Lung (tissue), 12 donors: Measurements from ENCODE around the gene DOCK4. TPM values are rescaled to one million over a fixed set of nuclear protein-coding genes. Genes with fewer than 3 reads are reported as not detected.
A peak's percentile ranks its signal among the peaks of the same experiment; 100 is the strongest.

ENCODE experiments used
- ATAC-seq: fragments of 200-7000 bp; cut with Tn5 transposase; one replicate; pipeline ENCODE4 v1.9.1; 2020; ENCODE audit warnings: moderate number of reproducible peaks; ENCODE audit not compliant: insufficient read depth, low FRiP score
- DNase-seq, 3 donors: peaks; one replicate each; pipeline ENCODE4 v3.0.0-alpha.2; 2013 to 2017
- H3K27ac ChIP-seq, 2 donors: one replicate each; pipeline ENCODE4 v1.5.1; 2013; ENCODE audit warnings: mild to moderate bottlenecking in 2 of 2, moderate library complexity in 2 of 2, control low read depth in 1 of 2, inconsistent platforms in 1 of 2, low read depth in 1 of 2, low read length in 1 of 2
- H3K27me3 ChIP-seq, 3 donors: one replicate each; pipeline ENCODE4 v1.5.1; 2013; ENCODE audit warnings: low read length in 2 of 3; ENCODE audit not compliant: control insufficient read depth in 3 of 3, insufficient read depth in 3 of 3
- H3K36me3 ChIP-seq, 4 donors: one replicate each; pipeline ENCODE4 v1.5.1; 2013; ENCODE audit warnings: low read length in 4 of 4, mild to moderate bottlenecking in 1 of 4, moderate library complexity in 1 of 4; ENCODE audit not compliant: control insufficient read depth in 4 of 4, insufficient read depth in 4 of 4
- H3K4me1 ChIP-seq, 5 donors: one replicate each; pipeline ENCODE4 v1.5.1; 2013; ENCODE audit warnings: low read length in 5 of 5, mild to moderate bottlenecking in 2 of 5, moderate library complexity in 1 of 5; ENCODE audit not compliant: control insufficient read depth in 5 of 5, insufficient read depth in 5 of 5
- H3K4me3 ChIP-seq: one replicate; pipeline ENCODE4 v1.5.1; 2013; ENCODE audit warnings: mild to moderate bottlenecking, control low read depth, moderate library complexity
- H3K9ac ChIP-seq, 2 donors: one replicate each; pipeline ENCODE4 v1.5.1; 2013; ENCODE audit warnings: low read length in 2 of 2, control low read depth in 1 of 2; ENCODE audit not compliant: insufficient read depth in 1 of 2
- H3K9me3 ChIP-seq, 4 donors: one replicate each; pipeline ENCODE4 v1.5.1; 2013; ENCODE audit warnings: low read length in 3 of 4, mild to moderate bottlenecking in 1 of 4, moderate library complexity in 1 of 4; ENCODE audit not compliant: control insufficient read depth in 4 of 4, insufficient read depth in 3 of 4
- CTCF ChIP-seq: IDR thresholded peaks from 2 replicates; pipeline ENCODE4 v1.5.1; 2012; ENCODE audit warnings: mild to moderate bottlenecking; ENCODE audit errors: control extremely low read depth, extremely low read depth
- WGBS, 2 donors: extraction: QIAGEN DNeasy Blood & Tissue Kit; methylation state at CpG; one replicate each; pipeline ENCODE4 v1.1.7; 2013; 5-methylcytosine and 5-hydroxymethylcytosine counted together
- polyA plus RNA-seq, 2 donors: library from polyadenylated mRNA; stranded (reverse); fragments of 200-250 nt; gene quantifications; one replicate each; pipeline ENCODE4 v1.2.1, GENCODE V29; 2013
- total RNA-seq, 2 donors: library from RNA; depleted of rRNA in 1 of 2; stranded (reverse); fragments of >200 nt in 1 of 2; gene quantifications; one replicate each; pipeline ENCODE4 v1.2.1, GENCODE V29; 2014 to 2021
- donor health status: control.
- donor health status: control.
- donor health status: Bipolar disorder and iron deficiency.
- donor health status: healthy.
- donor health status: DM: yes; HTN: yes; CAD: no.

DOCK4 gene
- total and polyA plus RNA-seq, 4 donors = 18.7 to 163 (median 40.3) TPM

- no peaks in the 10 kb centered on the region for H3K9me3 ChIP-seq
- no peak for ATAC-seq
- WGBS, 2 donors = 64 to 68% methylated on average over 9 of the region's 9 CpGs
- H3K36me3 ChIP-seq = peaks cover 10 to 16% (median 13%) of the 10 kb centered on the region in 4 donors
- no peak overlapping the region for H3K9ac ChIP-seq
- peak in 1 of 3 donors; percentile 26 for DNase-seq
- no peak overlapping the region for H3K27ac ChIP-seq
- H3K27me3 ChIP-seq = no peaks in the 10 kb centered on the region
- no peak for TF ChIP-seq CTCF
- H3K4me1 ChIP-seq = peaks cover 0 to 14% (median 5%) of the 10 kb centered on the region in 5 donors
- H3K4me3 ChIP-seq = no peak overlapping the region
Observed at GRCh38 chr7:111788286-111789047, 417.7 kb downstream of the DOCK4 start.

- ATAC-seq (no peak), DNase-seq (no peak)
- Histone ChIP-seq H3K9ac (no peak overlapping the region), H3K27me3 (no peaks in the 10 kb centered on the region), H3K36me3 (peaks cover 10 to 16% (median 13%) of the 10 kb centered on the region in 4 donors), H3K27ac (no peak overlapping the region), H3K4me1 (peaks cover 0 to 14% (median 5%) of the 10 kb centered on the region in 5 donors), H3K9me3 (no peaks in the 10 kb centered on the region), H3K4me3 (no peak overlapping the region)
- no peak for TF ChIP-seq CTCF
- WGBS, 2 donors = 87 to 88% methylated on average over 2 of the region's 2 CpGs
Observed at GRCh38 chr7:111787741-111788140, 418.5 kb downstream of the DOCK4 start.

- TF ChIP-seq CTCF = no peak
- H3K9ac ChIP-seq = no peak overlapping the region
- H3K4me3 ChIP-seq = no peak overlapping the region
- H3K27ac ChIP-seq = no peak overlapping the region
- ATAC-seq (no peak), DNase-seq (no peak)
- H3K9me3 ChIP-seq = no peaks in the 10 kb centered on the region
- peaks cover 0 to 14% (median 5%) of the 10 kb centered on the region in 5 donors for H3K4me1 ChIP-seq
- H3K27me3 ChIP-seq = no peaks in the 10 kb centered on the region
- peaks cover 10 to 16% (median 13%) of the 10 kb centered on the region in 4 donors for H3K36me3 ChIP-seq
Observed at GRCh38 chr7:111787099-111787498, 419.1 kb downstream of the DOCK4 start.
